DOHH2 (cell line): Measurements from ENCODE around the gene SPAG6.

Experiments used
- H3F3A ChIP-seq: fragments of 200-600 bp; sonication (generic), shearing (Covaris generic); 2 replicates; pipeline ENCODE4 v1.6.0; 2016; ENCODE audit warnings: antibody characterized with exemption, mild to moderate bottlenecking; ENCODE audit not compliant: control insufficient read depth, insufficient read depth
- H3K27ac ChIP-seq: fragments of 200-600 bp; sonication (generic); 2 replicates; pipeline ENCODE4 v1.5.1; 2014; ENCODE audit warnings: low read depth, mild to moderate bottlenecking, low read length, moderate library complexity
- H3K27me3 ChIP-seq: fragments of 200-600 bp; sonication (generic); 2 replicates; pipeline ENCODE4 v1.6.1; 2014; ENCODE audit warnings: mild to moderate bottlenecking, low read length, mixed read lengths; ENCODE audit not compliant: control insufficient read depth
- H3K36me3 ChIP-seq: fragments of 200-600 bp; sonication (generic); 2 replicates; pipeline ENCODE4 v1.6.1; 2014; ENCODE audit warnings: mild to moderate bottlenecking, low read length, moderate library complexity, mixed read lengths; ENCODE audit not compliant: control insufficient read depth
- H3K4me1 ChIP-seq: fragments of 200-600 bp; sonication (generic); 2 replicates; pipeline ENCODE4 v1.6.1; 2014; ENCODE audit warnings: mild to moderate bottlenecking, low read length, mixed read lengths; ENCODE audit not compliant: control insufficient read depth
- H3K4me2 ChIP-seq: fragments of 200-600 bp; sonication (generic); 2 replicates; pipeline ENCODE4 v1.6.0; 2014; ENCODE audit warnings: mild to moderate bottlenecking, low read length, moderate library complexity
- H3K4me3 ChIP-seq: fragments of 200-600 bp; sonication (generic); 2 replicates; pipeline ENCODE4 v1.5.1; 2014; ENCODE audit warnings: mild to moderate bottlenecking, low read length, mixed read lengths
- H3K79me2 ChIP-seq: fragments of 200-600 bp; sonication (generic); 2 replicates; pipeline ENCODE4 v1.6.1; 2014; ENCODE audit warnings: mild to moderate bottlenecking, low read length, mixed read lengths; ENCODE audit not compliant: control insufficient read depth
- H3K9me2 ChIP-seq: fragments of 200-600 bp; sonication (generic); replicated peaks from 2 replicates; pipeline ENCODE4 v1.6.1; 2014; ENCODE audit warnings: mild to moderate bottlenecking, low read length, mixed read lengths; ENCODE audit not compliant: control insufficient read depth
- H3K9me3 ChIP-seq: fragments of 200-600 bp; sonication (generic); 2 replicates; pipeline ENCODE4 v1.6.1; 2014; ENCODE audit warnings: antibody characterized with exemption, low read length, mixed read lengths; ENCODE audit not compliant: control insufficient read depth, insufficient read depth
- H4K20me1 ChIP-seq: fragments of 200-600 bp; sonication (generic); 2 replicates; pipeline ENCODE4 v1.6.0; 2014; ENCODE audit warnings: low read depth, mild to moderate bottlenecking, antibody characterized with exemption, low read length, moderate library complexity; ENCODE audit not compliant: control insufficient read depth, insufficient read depth
- CTCF ChIP-seq: fragments of 200-600 bp; sonication (generic); IDR thresholded peaks from one replicate; pipeline ENCODE4 v1.5.1; 2014; ENCODE audit warnings: antibody characterized with exemption, mild to moderate bottlenecking, low read depth, low read length; ENCODE audit not compliant: poor library complexity, severe bottlenecking
- EZH2phosphoT487 ChIP-seq: fragments of 200-600 bp; sonication (generic); IDR thresholded peaks from 2 replicates; pipeline ENCODE4 v1.6.1; 2017; ENCODE audit warnings: borderline replicate concordance, mild to moderate bottlenecking, antibody characterized with exemption, low read length, moderate library complexity, mixed read lengths

SPAG6 gene

GRCh38 chr10:22318772-22319171 lies 26.5 kb upstream of the SPAG6 start:
- Histone ChIP-seq H3K27me3 (peaks cover 65% of the 10 kb centered on the region), H3K4me3 (no peak overlapping the region), H3K4me1 (peaks cover 49% of the 10 kb centered on the region), H3K4me2 (no peak overlapping the region), H3K9me2 (no peaks in the 10 kb centered on the region), H3K27ac (no peak overlapping the region), H3K36me3 (peaks cover 2% of the 10 kb centered on the region; the same call in 1 of the 2 replicates), H3K79me2 (no peaks in the 10 kb centered on the region), H3K9me3 (no peaks in the 10 kb centered on the region), H3F3A (peaks cover 47% of the 10 kb centered on the region), H4K20me1 (peaks cover 13% of the 10 kb centered on the region; the same call in 1 of the 2 replicates)
- no peak for TF ChIP-seq EZH2phosphoT487
- TF ChIP-seq CTCF, result no peak

DNA sequence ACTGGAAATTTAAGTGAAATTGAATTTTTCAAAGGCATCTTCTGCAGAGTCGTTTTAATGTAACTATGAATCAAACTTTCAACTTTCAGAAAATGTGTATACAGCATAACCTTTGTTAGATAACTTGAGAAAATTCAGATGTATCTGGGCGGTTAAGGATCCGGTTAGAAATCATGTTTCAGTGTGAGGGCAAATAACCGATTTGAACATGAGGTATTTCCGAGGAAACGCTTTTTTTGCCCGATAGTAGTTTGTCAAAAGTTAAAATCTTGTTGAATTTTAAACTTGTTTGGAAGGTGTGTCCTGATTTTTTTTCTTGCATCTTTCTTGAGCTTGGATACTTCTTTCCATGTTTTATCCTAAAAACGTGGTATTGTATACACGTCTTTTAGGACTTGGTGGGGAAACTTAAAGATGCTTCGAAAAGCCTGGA lies 25.7 kb upstream of the SPAG6 start:
- Histone ChIP-seq H3K79me2 (no peaks in the 10 kb centered on the region), H3K4me1 (peaks cover 53% of the 10 kb centered on the region), H3K9me3 (no peaks in the 10 kb centered on the region), H3F3A (peaks cover 49% of the 10 kb centered on the region), H3K36me3 (peaks cover 2% of the 10 kb centered on the region; the same call in 1 of the 2 replicates), H4K20me1 (peaks cover 20% of the 10 kb centered on the region; the same call in 1 of the 2 replicates), H3K27me3 (peaks cover 73% of the 10 kb centered on the region), H3K27ac (no peak overlapping the region), H3K9me2 (no peaks in the 10 kb centered on the region), H3K4me2 (peak overlapping the region; percentile 75), H3K4me3 (peak overlapping the region; percentile 68; the same call in 1 of the 2 replicates)
- no peak for TF ChIP-seq EZH2phosphoT487
- no peak for TF ChIP-seq CTCF

- peaks cover 54% of the 10 kb centered on the region for H3K4me1 ChIP-seq
- no peaks in the 10 kb centered on the region for H3K9me3 ChIP-seq
- peaks cover 2% of the 10 kb centered on the region; the same call in 1 of the 2 replicates for H3K36me3 ChIP-seq
- H3K4me3 ChIP-seq, result peak overlapping the region; percentile 68
- peaks cover 46% of the 10 kb centered on the region for H3F3A ChIP-seq
- peaks cover 74% of the 10 kb centered on the region for H3K27me3 ChIP-seq
- TF ChIP-seq CTCF (no peak), EZH2phosphoT487 (peak; percentile 94; the same call in 1 of the 2 replicates)
- no peaks in the 10 kb centered on the region for H3K79me2 ChIP-seq
- no peak overlapping the region for H3K27ac ChIP-seq
- H3K4me2 ChIP-seq, result peak overlapping the region; percentile 75
- peaks cover 23% of the 10 kb centered on the region; the same call in 1 of the 2 replicates for H4K20me1 ChIP-seq
- no peaks in the 10 kb centered on the region for H3K9me2 ChIP-seq
These were observed 25.2 kb upstream of the SPAG6 start for GRCh38 chr10:22319980-22320558.
